PC-9 (cell line): ENCODE measurements around the gene PLAC1. TPM values are rescaled to one million over a fixed set of nuclear protein-coding genes. Genes with fewer than 3 reads are reported as not detected.

Experiments used
- BruUV-seq: library from RNA; stranded (reverse); fragments of 400-500 nt; replicated peaks from 2 replicates; lab custom pipeline; 2021; lab: Mats Ljungman, UMichigan
- CTCF ChIA-PET: fragments of 300-600 bp; sonication (Branson Sonifier 250); formaldehyde crosslinking; loops from one replicate; lab custom pipeline; 2022; ENCODE audit warnings: antibody characterized with exemption; lab: Charles Lee
- POLR2A ChIA-PET: fragments of 300-600 bp; sonication (Branson Sonifier 250); formaldehyde crosslinking; loops from one replicate; lab custom pipeline; 2022; ENCODE audit warnings: antibody characterized with exemption; ENCODE audit not compliant: unreplicated experiment; lab: Charles Lee
- DNase-seq, 2 experiments: peaks; one replicate each; pipeline versions ENCODE4 v3.0.0 to v3.0.0-alpha.2; 2015 to 2022; ENCODE audit warnings: mixed read lengths in 1 of 2
- H2AFZ ChIP-seq: fragments of 200-600 bp; sonication (generic); 2 replicates; pipeline ENCODE4 v1.8.1; 2017; ENCODE audit warnings: antibody characterized with exemption
- H3F3A ChIP-seq: fragments of 200-600 bp; sonication (generic); 2 replicates; pipeline ENCODE4 v1.8.1; 2017; ENCODE audit warnings: antibody characterized with exemption, mild to moderate bottlenecking, low read depth; ENCODE audit not compliant: insufficient read depth
- H3K27ac ChIP-seq: fragments of 200-600 bp; sonication (generic); 2 replicates; pipeline ENCODE4 v1.6.1; 2016; ENCODE audit warnings: mixed run types
- H3K27me3 ChIP-seq: fragments of 200-600 bp; sonication (generic); 2 replicates; pipeline ENCODE4 v1.6.1; 2016; ENCODE audit warnings: low read depth, mixed run types; ENCODE audit not compliant: insufficient read depth
- H3K36me3 ChIP-seq: fragments of 200-600 bp; sonication (generic); 2 replicates; pipeline ENCODE4 v1.6.1; 2016; ENCODE audit warnings: low read depth, mixed run types
- H3K4me1 ChIP-seq: fragments of 200-600 bp; sonication (generic); replicated peaks from 2 replicates; pipeline ENCODE4 v1.6.1; 2016; ENCODE audit warnings: mixed run types; ENCODE audit not compliant: insufficient read depth
- H3K4me2 ChIP-seq: fragments of 200-600 bp; sonication (generic); 2 replicates; pipeline ENCODE4 v1.6.1; 2017; ENCODE audit warnings: mixed run types
- H3K4me3 ChIP-seq: fragments of 200-600 bp; sonication (generic); 2 replicates; pipeline ENCODE4 v1.6.1; 2016; ENCODE audit warnings: mixed run types
- H3K79me2 ChIP-seq: fragments of 200-600 bp; sonication (generic); 2 replicates; pipeline ENCODE4 v1.6.1; 2017; ENCODE audit warnings: low read depth, mixed run types
- H3K9me2 ChIP-seq: fragments of 200-600 bp; sonication (generic); 2 replicates; pipeline ENCODE4 v1.8.1; 2017; ENCODE audit warnings: mild to moderate bottlenecking; ENCODE audit not compliant: insufficient read depth
- H3K9me3 ChIP-seq: fragments of 200-600 bp; sonication (generic); 2 replicates; pipeline ENCODE4 v1.8.1; 2016; ENCODE audit warnings: low read depth; ENCODE audit not compliant: insufficient read depth
- H4K20me1 ChIP-seq: fragments of 200-600 bp; sonication (generic); 2 replicates; pipeline ENCODE4 v1.8.1; 2017; ENCODE audit not compliant: insufficient read depth
- EZH2 ChIP-seq: fragments of 200-600 bp; sonication (generic); IDR thresholded peaks from 2 replicates; pipeline ENCODE4 v1.8.0; 2017; ENCODE audit warnings: antibody characterized with exemption, low read depth
- intact Hi-C: fragments of 100-400 bp; cut with micrococcal nuclease; formaldehyde crosslinking; loops from one replicate; pipeline ENCODE4 v1.10.0; 2022; ENCODE audit not compliant: unreplicated experiment
- microRNA-seq: library from miRNA; unstranded; fragments of <30 nt; microRNA quantifications from one replicate; pipeline ENCODE4 v1.2.0, GENCODE V29; 2021; ENCODE audit warnings: borderline number of aligned reads, borderline replicate concordance
- total RNA-seq: library from RNA; stranded (reverse); gene quantifications from 2 replicates; pipeline ENCODE4 v1.2.3, GENCODE V29; 2021
- TF ChIP-seq, protein P1 (sequence below): fragments of 200-600 bp; sonication (generic); conservative IDR thresholded peaks from 2 replicates; pipeline ENCODE4 v1.6.1; 2017; ENCODE audit warnings: mixed run types, antibody characterized with exemption, mild to moderate bottlenecking, moderate library complexity

The PLAC1 gene
- total RNA-seq, 1 experiment from 2014 or later, result 2.1 TPM

DNA sequence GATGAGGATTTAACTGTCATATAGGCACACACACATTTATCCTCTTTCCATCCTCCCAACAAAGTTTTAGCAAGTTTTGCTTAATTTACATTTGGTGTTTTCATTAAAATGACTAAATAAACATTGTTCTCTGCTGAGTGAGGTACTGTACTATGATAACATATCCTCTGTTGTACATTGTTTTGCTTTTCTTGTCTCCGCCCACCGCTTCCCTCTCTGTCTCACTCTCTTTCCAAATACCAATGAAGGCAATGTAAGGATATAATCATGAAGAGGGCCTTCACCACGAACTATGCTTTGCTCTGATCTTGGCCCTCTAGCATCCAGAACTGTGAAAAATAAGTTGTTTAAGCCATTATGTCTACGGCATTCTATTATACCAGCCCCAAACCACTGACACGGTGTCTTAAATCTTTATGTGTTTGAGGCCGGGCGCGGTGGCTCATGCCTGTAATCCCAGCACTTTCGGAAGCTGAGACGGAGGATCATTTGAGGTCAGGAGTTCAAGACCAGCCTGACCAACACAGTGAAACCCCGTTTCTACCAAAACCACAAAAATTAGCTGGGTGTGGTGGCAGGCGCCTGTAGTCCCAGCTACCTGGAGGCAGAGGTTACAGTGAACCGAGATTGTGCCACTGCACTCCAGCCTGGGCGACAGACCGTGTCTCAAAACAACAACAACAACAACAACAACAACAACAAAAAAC is 133.0 kb downstream of the PLAC1 start:
- no peaks in the 10 kb centered on the region for H3K9me2 ChIP-seq
- no peak overlapping the region for H2AFZ ChIP-seq
- no peaks in the 10 kb centered on the region for H3K79me2 ChIP-seq
- no peak overlapping the region for H3K4me2 ChIP-seq
- H3K27me3 ChIP-seq, result no peaks in the 10 kb centered on the region
- peaks cover 19% of the 10 kb centered on the region for H3K4me1 ChIP-seq
- intact Hi-C loops, result loop anchor here (2.0 kb wide), 1 partner anchor 54 kb away; no protein-coding TSS in a partner anchor
- DNase-seq, result peak in 1 of 2 experiments; percentile 48
- no peaks in the 10 kb centered on the region for H4K20me1 ChIP-seq
- H3F3A ChIP-seq, result peaks cover 7% of the 10 kb centered on the region; the same call in 1 of the 2 replicates
- no peaks in the 10 kb centered on the region for H3K9me3 ChIP-seq
- no peak overlapping the region for H3K4me3 ChIP-seq
- TF ChIP-seq, protein P1, sequence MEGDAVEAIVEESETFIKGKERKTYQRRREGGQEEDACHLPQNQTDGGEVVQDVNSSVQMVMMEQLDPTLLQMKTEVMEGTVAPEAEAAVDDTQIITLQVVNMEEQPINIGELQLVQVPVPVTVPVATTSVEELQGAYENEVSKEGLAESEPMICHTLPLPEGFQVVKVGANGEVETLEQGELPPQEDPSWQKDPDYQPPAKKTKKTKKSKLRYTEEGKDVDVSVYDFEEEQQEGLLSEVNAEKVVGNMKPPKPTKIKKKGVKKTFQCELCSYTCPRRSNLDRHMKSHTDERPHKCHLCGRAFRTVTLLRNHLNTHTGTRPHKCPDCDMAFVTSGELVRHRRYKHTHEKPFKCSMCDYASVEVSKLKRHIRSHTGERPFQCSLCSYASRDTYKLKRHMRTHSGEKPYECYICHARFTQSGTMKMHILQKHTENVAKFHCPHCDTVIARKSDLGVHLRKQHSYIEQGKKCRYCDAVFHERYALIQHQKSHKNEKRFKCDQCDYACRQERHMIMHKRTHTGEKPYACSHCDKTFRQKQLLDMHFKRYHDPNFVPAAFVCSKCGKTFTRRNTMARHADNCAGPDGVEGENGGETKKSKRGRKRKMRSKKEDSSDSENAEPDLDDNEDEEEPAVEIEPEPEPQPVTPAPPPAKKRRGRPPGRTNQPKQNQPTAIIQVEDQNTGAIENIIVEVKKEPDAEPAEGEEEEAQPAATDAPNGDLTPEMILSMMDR, result no peak
- TF ChIP-seq EZH2, result no peak
- no TSS peak for BruUV-seq
- CTCF ChIA-PET, result interaction anchor here (0.5 kb wide), 1 partner anchor 14 kb away, joined by 5 read pairs; no protein-coding TSS in a partner anchor
- H3K27ac ChIP-seq, result no peak overlapping the region
- no peaks in the 10 kb centered on the region for H3K36me3 ChIP-seq
- POLR2A ChIA-PET, result interaction anchor here (0.7 kb wide), 1 partner anchor 11 kb away, joined by 3 read pairs; no protein-coding TSS in a partner anchor

DNA sequence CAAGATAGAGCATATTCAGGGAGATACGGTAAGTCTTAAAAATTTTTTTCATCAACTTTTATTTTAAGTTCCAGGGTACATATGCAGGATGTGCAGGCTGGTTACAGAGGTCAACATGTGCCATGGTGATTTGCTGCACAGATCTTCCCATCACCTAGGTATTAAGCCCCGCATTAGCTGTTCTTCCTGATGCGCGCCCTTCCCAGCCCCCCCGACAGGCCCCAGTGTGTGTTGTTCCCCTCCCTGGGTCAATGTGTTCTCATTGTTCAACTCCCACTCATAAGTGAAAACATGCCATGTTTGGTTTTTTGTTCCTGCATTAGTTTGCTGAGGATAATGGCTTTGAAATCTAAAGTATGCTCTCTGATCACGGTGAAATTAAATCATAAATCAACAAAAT is 134.1 kb downstream of the PLAC1 start:
- Histone ChIP-seq H4K20me1 (no peaks in the 10 kb centered on the region), H3K9me3 (no peaks in the 10 kb centered on the region), H2AFZ (no peak overlapping the region), H3K4me3 (no peak overlapping the region), H3K27me3 (no peaks in the 10 kb centered on the region), H3K4me1 (peaks cover 19% of the 10 kb centered on the region), H3K79me2 (no peaks in the 10 kb centered on the region), H3K27ac (no peak overlapping the region), H3K9me2 (no peaks in the 10 kb centered on the region), H3F3A (peaks cover 7% of the 10 kb centered on the region; the same call in 1 of the 2 replicates), H3K36me3 (no peaks in the 10 kb centered on the region), H3K4me2 (no peak overlapping the region)
- DNase-seq, result no peak
- CTCF ChIA-PET, result no interaction called here
- no TSS peak for BruUV-seq
- TF ChIP-seq, protein P1, result no peak
- TF ChIP-seq EZH2, result no peak
- POLR2A ChIA-PET, result no interaction called here
- intact Hi-C loops, result loop anchor here (2.0 to 5.0 kb wide), 2 partner anchors 55 to 238 kb away; no protein-coding TSS in a partner anchor

DNA sequence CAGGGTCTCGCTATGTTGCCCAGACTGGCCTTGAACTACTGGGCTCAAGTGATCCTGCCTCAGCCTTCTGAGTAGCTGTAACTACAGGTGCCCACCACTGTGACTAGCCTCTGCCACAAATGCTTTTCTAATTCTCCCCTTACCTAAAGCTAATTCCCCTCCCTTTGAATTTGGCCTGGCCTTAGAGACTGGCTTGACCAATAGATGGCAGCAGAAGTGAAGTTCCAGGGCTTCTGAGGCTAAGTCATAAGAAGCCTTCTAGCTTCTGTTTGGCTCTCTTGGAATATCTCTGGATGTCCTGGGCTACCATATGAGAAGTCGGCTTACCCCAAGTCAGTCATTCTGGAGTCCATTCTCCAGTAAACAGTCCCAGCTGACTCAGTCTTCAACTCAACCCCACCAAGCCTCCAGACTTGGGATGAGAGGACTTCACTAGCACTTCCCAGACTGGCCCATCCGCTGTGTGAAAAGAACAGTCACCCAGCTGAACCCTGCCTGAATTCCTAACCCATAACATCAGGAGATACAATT is 137.3 kb downstream of the PLAC1 start:
- Histone ChIP-seq H3K4me1 (peaks cover 11% of the 10 kb centered on the region; the same call in 1 of the 2 replicates), H3K9me2 (no peaks in the 10 kb centered on the region), H3K79me2 (no peaks in the 10 kb centered on the region), H2AFZ (no peak overlapping the region), H3K36me3 (no peaks in the 10 kb centered on the region), H4K20me1 (no peaks in the 10 kb centered on the region), H3K4me2 (no peak overlapping the region), H3K27ac (no peak overlapping the region), H3F3A (0 out of 2 replicates have a peak, but pooled peaks cover 3% of the 10 kb centered on the region), H3K9me3 (no peaks in the 10 kb centered on the region), H3K27me3 (no peaks in the 10 kb centered on the region), H3K4me3 (no peak overlapping the region)
- no TSS peak for BruUV-seq
- intact Hi-C loops, result loop anchor here (1.0 to 5.0 kb wide), 4 partner anchors 149 to 262 kb away; no protein-coding TSS in a partner anchor
- ChIA-PET CTCF (interaction anchor here (0.6 to 1.2 kb wide), 8 partner anchors 9 to 262 kb away, joined by 3 to 9 read pairs (median 4); no protein-coding TSS in a partner anchor), POLR2A (interaction anchor here (0.5 kb wide), 1 partner anchor 279 kb away, joined by 3 read pairs; no protein-coding TSS in a partner anchor)
- DNase-seq, result peak; percentile 48 to 66
- TF ChIP-seq, protein P1, result peak; percentile 78
- no peak for TF ChIP-seq EZH2

Small RNA genes lying within 50 kb of the gene (microRNA-seq; reads per million reads assigned to microRNA genes)
- gene MIR424 (11,686 reads per million, percentile 92 among the genes with 10 or more reads in this experiment), gene MIR450A1 (6.7 reads per million, percentile 4 among the genes with 10 or more reads in this experiment), gene MIR450A2 (6.7 reads per million, percentile 4 among the genes with 10 or more reads in this experiment), gene MIR450B (8.8 reads per million, percentile 13 among the genes with 10 or more reads in this experiment), gene MIR503 (545 reads per million, percentile 69 among the genes with 10 or more reads in this experiment), gene MIR542 (97.6 reads per million, percentile 50 among the genes with 10 or more reads in this experiment)

Other genes starting within 250 kb of the PLAC1 start
- gene HPRT1, start 198.3 kb downstream of the PLAC1 start, total RNA-seq, result 49.4 and 61.7 TPM in 2 replicates
- gene PABIR2, start 138.7 kb upstream of the PLAC1 start, total RNA-seq, result 66.3 and 96.4 TPM in 2 replicates